Prostate gland (tissue), 2 donors: Measurements from ENCODE around the gene TPD52L1.

ENCODE experiments used
- POLR2A ChIP-seq: fragments of 450-650 bp; IDR thresholded peaks from one replicate; pipeline ENCODE4 v1.6.1; 2016; ENCODE audit warnings: antibody characterized with exemption, mild to moderate bottlenecking
- TF ChIP-seq, protein P1 (sequence below), 4 experiments: fragments of 200-600 bp in 2 of 4; fragments of 450-650 bp in 2 of 4; sonication (generic) in 2 of 4; IDR thresholded peaks; 1 replicate in 3 of 4; 2 replicates in 1 of 4; pipeline ENCODE4 v1.5.1; 2016 to 2019; ENCODE audit warnings: antibody characterized with exemption in 4 of 4, mild to moderate bottlenecking in 2 of 4, moderate library complexity in 2 of 4

DNA sequence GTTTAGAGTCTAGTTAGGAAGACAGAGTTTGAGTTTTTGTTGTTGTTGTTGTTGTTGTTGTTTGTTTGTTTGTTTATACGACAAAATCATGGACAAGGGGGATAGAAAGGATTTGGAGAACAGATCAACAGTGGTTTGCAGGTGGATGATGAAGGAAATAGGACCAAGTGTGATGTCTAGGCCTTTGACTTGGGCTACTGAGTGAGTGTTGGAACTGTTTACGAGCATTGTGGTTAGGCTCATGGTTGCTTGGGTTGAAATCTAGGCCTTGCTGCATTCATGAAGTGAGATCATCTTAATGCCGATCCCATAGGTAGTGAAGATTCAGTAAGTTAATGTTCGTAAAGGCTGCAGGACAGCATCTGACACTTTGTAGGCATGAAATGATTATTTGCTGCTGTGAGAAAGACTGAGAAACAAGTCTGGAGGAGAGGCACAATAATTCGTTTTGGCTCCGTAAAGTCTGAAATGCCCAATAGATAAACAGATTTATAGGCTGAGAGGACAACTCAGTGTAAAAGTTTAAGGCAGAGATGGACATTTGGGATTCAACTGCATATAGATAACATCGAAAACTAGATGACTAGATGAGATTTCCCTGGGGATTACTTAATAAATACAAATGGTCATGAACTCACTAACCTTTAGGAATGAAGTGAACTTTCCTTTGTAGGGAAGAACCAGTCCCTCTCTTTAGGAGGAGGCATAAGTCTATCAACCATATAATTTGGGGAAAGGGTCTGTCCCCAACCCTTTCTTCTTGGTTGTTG, 78.2 kb downstream of the TPD52L1 start:
- TF ChIP-seq, protein P1, sequence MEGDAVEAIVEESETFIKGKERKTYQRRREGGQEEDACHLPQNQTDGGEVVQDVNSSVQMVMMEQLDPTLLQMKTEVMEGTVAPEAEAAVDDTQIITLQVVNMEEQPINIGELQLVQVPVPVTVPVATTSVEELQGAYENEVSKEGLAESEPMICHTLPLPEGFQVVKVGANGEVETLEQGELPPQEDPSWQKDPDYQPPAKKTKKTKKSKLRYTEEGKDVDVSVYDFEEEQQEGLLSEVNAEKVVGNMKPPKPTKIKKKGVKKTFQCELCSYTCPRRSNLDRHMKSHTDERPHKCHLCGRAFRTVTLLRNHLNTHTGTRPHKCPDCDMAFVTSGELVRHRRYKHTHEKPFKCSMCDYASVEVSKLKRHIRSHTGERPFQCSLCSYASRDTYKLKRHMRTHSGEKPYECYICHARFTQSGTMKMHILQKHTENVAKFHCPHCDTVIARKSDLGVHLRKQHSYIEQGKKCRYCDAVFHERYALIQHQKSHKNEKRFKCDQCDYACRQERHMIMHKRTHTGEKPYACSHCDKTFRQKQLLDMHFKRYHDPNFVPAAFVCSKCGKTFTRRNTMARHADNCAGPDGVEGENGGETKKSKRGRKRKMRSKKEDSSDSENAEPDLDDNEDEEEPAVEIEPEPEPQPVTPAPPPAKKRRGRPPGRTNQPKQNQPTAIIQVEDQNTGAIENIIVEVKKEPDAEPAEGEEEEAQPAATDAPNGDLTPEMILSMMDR (IDR thresholded peaks at IDR 0.05): no peak
- TF ChIP-seq POLR2A: no peak
